HG02852 (cell line): ENCODE measurements around the gene CHCHD4.

Source experiments
- ATAC-seq: cut with Tn5 transposase; IDR thresholded peaks from one replicate; pipeline ENCODE4 v1.9.1; 2021; ENCODE audit warnings: mild to moderate bottlenecking, moderate library complexity; ENCODE audit not compliant: unreplicated experiment

The CHCHD4 gene

GRCh38 chr3:14150078-14150477, 25.4 kb upstream of the CHCHD4 start:
- ATAC-seq, result no peak

- ATAC-seq, result no peak
Measured at GRCh38 chr3:14148041-14148985, 23.6 kb upstream of the CHCHD4 start.

DNA sequence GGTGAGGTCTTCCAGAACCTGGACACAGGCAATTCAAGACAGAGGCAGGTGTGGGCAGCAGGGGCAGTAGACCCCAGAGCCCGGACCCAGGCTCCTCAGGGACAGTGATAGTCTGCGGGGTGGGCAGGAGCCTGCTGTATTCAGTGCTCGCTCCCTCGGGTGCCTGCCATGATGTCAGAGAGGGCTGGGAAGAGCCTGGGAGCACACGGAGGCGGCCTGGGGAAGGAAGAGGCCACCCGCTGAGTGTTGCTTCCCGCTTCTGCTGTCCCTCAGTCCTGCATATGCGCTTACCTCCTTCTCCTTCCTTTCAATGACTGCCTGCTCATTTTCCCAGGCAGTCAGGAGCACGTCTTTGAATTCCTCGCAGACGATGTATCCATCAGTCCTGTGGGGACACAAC, 22.9 kb upstream of the CHCHD4 start:
- no peak for ATAC-seq

GRCh38 chr3:14147066-14147435, 22.4 kb upstream of the CHCHD4 start:
- ATAC-seq, result no peak

GRCh38 chr3:14146381-14147065, 21.9 kb upstream of the CHCHD4 start:
- no peak for ATAC-seq

DNA sequence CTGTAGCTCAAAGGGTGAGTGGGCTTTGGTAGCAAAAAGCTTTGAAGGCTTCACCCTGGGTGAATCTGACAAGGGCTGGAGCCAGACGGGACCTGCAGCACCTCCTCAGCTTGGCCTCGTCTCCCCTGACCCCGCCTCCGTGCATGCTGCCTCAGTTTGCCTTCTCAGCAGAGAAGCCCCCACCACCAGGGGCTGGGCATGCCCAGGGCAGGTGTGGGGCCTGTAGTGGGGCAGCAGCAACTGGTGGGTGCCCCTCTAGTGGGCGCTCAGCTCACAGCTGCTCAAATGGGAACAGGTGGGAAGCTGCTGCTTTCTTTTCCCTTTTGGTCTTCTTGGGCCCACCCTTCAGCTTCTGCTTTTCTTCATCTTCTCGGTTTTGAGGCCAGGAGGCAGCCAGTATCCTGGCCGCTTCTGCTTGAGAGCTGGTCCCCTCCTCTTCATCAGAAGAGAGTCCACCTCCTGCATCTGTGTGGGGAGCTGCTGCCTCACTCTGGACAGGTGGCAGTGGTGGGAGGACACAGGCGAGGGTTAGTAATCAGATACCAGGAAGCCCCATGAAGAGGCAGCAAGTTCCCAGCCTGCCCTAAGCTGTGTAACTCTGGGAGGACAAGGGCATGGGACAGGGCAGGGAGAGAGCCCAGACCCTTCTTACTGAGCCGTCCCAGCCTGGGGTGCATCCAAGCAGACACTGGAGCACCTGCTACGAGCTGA, 21.2 kb upstream of the CHCHD4 start:
- ATAC-seq, result no peak

DNA sequence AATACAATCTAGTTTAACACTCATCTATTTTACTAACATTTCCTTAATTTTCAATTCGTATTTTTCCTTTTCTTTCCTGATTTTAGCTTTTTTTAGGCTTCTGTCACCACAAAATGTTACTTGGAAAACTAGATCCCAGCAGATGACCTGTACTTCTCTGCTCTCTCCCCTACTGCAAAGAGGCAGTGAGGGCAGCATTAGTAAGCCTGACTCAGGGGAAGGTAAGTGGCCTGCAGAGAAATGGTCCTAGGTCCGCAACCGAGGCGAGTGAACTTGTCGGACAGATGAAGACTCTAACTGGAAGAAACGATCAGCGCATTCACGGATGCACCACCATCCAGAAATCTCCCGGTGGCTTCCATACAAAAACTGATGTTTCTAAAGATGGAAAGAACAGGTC, 20.6 kb upstream of the CHCHD4 start:
- no peak for ATAC-seq

DNA sequence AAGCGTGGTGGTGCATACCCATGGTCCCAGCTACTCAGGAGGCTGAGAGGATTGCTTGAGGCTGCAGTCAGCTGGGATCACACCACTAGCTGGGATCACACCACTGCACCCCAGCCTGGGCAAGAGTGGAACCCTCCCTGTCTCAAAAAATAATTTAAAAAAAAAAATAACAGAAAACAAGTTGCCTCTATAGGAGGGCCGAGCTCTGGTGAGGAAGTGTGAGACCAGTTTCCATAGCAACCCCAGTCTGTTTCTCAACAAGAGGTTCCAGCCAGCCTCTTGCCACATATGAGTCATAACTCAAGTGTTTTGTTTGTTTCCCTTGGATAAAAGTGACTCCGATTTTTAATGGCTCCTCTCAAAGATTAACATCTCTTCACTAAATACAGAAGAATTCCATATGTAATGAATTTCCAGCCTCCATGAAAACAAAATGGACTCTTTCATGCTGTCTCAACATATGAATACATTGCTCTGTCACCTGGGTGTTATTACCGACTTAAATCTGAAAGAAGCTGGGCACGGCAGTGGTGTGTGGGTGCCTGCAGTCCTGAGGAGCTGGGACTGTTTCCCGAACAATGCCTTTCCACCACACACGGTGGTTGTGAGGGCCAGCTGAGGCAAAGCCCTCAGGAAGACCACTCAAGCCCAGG, 19.9 kb upstream of the CHCHD4 start:
- peak; percentile 97 for ATAC-seq

- ATAC-seq, result no peak
Measured at GRCh38 chr3:14143271-14144225, 18.9 kb upstream of the CHCHD4 start.

DNA sequence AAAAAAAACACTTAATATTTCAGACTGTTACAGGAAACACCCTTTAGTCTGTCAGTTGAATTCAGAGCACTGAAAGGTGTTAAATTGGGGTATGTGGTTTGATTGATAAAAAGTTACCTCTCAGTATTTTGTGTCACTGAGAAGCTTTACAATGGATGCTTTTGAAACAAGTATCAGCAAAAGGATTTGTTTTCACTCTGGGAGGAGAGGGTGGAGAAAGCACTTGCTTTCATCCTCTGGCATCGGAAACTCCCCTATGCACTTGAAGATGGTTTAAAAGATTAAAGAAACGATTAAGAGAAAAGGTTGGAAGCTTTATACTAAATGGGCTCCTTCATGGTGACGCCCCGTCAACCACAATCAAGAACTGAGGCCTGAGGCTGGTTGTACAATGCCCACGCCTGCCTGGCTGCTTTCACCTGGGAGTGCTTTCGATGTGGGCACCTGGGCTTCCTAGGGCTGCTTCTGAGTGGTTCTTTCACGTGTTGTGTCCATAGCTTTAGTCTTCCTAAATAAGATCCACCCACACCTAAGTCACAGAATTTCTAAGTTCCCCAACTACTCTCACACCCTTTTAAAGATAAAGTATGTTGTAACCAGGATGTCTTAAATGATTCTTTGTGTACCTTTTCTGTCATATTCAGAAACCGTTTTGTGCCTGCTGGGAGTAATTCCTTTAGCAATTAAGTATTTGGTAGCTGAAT, 18.0 kb upstream of the CHCHD4 start:
- ATAC-seq, result no peak

DNA sequence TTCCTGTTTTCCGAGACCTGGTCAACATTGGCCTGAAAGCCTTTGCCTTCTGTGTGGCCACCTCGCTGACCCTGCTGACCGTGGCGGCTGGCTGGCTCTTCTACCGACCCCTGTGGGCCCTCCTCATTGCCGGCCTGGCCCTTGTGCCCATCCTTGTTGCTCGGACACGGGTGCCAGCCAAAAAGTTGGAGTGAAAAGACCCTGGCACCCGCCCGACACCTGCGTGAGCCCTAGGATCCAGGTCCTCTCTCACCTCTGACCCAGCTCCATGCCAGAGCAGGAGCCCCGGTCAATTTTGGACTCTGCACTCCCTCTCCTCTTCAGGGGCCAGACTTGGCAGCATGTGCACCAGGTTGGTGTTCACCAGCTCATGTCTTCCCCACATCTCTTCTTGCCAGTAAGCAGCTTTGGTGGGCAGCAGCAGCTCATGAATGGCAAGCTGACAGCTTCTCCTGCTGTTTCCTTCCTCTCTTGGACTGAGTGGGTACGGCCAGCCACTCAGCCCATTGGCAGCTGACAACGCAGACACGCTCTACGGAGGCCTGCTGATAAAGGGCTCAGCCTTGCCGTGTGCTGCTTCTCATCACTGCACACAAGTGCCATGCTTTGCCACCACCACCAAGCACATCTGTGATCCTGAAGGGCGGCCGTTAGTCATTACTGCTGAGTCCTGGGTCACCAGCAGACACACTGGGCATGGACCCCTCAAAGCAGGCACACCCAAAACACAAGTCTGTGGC, 17.1 kb upstream of the CHCHD4 start:
- no peak for ATAC-seq

GRCh38 chr3:14141144-14141543, 16.5 kb upstream of the CHCHD4 start:
- no peak for ATAC-seq

DNA sequence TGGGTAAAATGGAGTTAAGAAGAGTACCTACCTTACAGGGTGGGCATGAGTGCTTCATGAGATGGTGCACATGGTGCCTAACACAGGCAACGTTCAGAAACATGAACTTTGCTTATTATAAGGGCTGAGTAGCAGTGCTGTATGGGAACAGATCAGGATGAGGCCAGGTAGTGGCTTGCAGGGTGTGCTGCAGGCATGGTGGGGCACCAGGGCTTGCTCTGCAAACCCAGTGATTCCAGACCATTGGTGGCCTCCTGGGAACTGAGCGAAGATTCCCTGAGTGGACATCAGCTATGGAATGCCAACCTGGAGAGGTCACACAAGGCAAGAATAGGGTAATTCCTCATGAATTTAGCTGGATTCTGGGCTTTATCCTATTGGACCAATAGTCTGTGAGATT, 16.0 kb upstream of the CHCHD4 start:
- no peak for ATAC-seq

DNA sequence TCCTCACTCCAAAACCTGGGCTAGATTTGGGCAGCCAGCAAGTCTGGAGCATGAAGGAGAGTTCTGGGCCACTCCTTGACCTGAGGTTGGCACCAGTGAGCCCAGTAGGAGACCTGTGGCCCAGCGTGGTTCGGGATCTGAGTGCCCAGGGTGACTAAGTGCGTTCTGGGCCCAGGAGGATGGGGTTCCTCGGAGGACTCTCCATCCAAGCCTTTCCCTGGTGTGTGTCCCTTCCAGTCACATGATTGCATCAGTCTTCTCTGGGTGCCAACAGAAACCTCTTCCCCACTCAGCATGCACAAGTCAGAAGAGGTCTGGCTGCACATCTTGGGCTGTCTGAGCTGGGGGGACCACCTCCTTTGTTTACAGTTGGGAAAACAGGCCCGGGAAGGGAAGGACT, 15.1 kb upstream of the CHCHD4 start:
- no peak for ATAC-seq

- ATAC-seq, result no peak
Measured at GRCh38 chr3:14138878-14139655, 14.4 kb upstream of the CHCHD4 start.

DNA sequence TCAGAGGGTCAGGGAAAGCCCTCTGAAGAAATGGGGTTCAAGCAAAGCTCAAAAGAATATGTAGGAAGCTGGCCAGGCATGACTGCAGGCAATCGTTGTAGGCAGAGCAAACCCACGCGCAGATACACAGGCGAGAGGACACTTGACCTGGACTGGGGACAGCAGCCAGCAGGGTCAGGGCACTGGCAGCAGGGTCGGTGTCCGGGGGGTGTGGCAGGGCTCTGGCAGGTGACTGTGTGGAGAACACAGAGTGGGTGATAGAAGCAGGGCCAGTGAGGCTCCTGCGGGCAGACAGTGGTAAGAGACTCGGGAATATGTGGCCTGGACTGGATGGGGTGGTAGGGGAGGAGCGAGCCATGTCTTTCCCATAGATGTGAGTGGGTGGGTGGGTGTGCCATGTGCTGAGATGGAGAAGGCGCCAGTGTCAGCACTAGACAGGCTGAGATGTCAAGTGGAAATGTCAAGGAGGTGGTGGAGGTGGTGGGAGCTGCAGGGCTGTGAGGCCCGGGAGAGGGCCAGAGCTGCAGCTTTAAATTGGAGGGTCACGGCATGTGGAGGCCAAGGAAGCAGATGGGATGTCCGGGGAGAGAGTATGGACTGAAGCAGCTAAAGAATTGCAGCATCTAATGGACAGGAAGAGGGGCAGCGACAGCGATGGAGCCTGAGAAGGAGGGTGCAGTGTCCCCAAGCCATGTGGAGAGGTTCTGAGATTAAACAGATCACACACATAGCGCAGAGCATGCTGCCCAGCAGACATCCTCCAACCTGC, 13.6 kb upstream of the CHCHD4 start:
- no peak for ATAC-seq

- ATAC-seq, result no peak
Measured at GRCh38 chr3:14137445-14137844, 12.8 kb upstream of the CHCHD4 start.
